NCI-H2081 treated with DMSO at 0.1 percent for 48 hours (cell line): ENCODE measurements around the gene LIG4.
"Not testable (repeated sequence)": the region's sequence is repeated elsewhere in the genome, so short reads cannot be mapped to it uniquely, and the experiment has no call there.

ENCODE experiments used
- DNase-seq: peaks from one replicate; lab custom pipeline; 2025; lab: John Stamatoyannopoulos, UW

The LIG4 gene

GRCh38 chr13:108215436-108215835 lies at the start of gene LIG4:
Gene LIG4, minus strand, starts transcription at chr13:108215536. Its CDS starts 4,268 bp downstream, at chr13:108211268.
- DNase-seq, result peak; percentile 54

GRCh38 chr13:108263621-108264355 lies 48.5 kb upstream of the LIG4 start:
- no peak for DNase-seq

DNA sequence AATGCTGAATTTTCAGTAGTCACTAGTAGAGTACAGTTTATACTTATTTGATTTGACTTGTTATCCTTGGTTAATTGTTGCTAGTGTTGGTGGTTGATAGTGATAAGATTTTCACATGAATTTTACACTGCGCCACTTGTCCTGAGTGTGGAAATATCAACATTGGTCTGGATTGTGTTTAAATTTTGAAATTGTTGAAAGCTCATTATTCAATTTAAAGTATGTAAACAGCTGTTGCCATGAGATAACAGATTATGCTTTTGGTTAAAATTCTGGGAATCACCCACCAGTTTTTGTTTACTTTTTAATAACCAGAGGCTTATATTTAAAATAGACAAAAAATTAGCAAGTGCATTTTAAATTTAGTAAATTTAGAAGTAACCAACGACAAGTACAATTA lies 41.9 kb upstream of the LIG4 start:
- no peak for DNase-seq

- DNase-seq, result no peak
These were observed 33.8 kb upstream of the LIG4 start for GRCh38 chr13:108249150-108249549.

GRCh38 chr13:108230377-108230776 lies 15.0 kb upstream of the LIG4 start:
- no peak for DNase-seq

GRCh38 chr13:108227651-108228272 lies 12.4 kb upstream of the LIG4 start:
- DNase-seq, result no peak

GRCh38 chr13:108226184-108226583 lies 10.8 kb upstream of the LIG4 start:
- DNase-seq, result no peak

DNA sequence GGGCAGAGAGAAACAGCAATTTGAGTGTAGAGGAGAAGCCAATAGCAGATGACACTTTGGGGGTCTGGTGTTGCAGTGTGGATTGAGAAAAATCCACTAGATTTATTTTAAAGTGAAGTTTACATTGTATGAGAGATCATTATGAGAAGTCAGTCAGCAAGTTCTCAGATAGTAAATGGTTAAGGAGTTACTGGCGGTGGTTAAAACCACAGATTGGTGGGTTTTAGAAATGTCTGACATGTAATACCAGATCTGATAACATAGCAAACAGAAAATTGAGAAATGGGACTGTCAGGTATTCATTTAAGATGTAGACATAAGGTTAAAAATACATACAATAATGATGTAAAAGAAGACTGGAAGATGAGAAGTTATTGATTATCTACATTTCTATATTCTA lies 10.1 kb upstream of the LIG4 start:
- DNase-seq, result no peak

GRCh38 chr13:108223687-108224503 lies 8.6 kb upstream of the LIG4 start:
- DNase-seq, result no peak

GRCh38 chr13:108220041-108220440 lies 4.7 kb upstream of the LIG4 start:
- no peak for DNase-seq

DNA sequence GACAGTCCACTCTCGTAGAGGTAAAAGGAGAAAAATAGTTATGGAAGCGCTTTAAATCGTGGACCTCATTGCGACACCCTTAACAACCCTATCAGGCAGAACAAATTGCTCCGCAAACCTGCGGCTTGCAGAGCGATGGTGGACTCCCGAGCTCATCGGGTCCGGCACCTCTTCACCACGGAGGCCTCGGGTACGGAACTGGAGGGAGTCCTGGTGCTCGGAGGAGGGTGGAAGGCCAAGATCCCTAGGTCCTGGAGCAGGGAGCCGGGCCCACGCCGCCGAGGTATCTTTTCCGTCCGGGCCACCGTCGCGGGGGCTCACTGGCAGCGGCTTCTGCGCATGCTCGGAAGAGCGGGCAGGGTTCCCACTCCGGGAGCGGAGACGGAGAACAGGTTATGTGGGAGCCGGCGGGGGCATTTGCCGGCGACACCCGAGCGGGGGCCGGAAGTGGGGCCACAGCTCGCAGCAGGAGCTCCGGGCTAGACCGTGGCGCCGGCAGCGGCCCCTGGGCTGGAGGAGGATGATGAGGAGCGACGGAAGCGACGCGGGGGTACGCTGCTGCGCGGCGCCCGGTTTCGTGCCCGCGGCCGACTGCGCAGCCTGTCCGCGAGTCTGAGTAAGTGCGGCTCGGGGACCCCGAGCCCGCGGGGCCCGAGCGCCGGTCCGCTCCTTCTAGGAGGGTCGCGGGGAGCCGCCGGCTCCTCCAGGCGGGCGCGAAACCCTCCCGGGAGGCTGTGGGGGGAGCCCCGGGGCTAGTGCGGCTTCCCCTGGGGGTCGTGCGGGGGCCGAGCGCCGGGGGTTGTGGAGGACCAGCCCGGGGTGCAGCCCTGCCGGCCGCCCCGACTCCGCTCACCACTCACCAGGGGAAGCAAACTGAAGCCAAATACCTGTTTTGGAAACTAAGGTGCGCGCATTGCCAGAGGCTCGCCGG lies 3.0 kb upstream of the LIG4 start, which contains the start of gene ABHD13:
ABHD13 (plus strand) TSS at position 349 of the 931 bp plus-strand sequence. CDS start 10,827 bp downstream, outside the sequence.
- DNase-seq, result peak; percentile 59

- not testable (repeated sequence) for DNase-seq
These were observed 2.1 kb upstream of the LIG4 start for GRCh38 chr13:108217307-108218043.

GRCh38 chr13:108214441-108215271 lies 680 bp downstream of the LIG4 start:
- no peak for DNase-seq

DNA sequence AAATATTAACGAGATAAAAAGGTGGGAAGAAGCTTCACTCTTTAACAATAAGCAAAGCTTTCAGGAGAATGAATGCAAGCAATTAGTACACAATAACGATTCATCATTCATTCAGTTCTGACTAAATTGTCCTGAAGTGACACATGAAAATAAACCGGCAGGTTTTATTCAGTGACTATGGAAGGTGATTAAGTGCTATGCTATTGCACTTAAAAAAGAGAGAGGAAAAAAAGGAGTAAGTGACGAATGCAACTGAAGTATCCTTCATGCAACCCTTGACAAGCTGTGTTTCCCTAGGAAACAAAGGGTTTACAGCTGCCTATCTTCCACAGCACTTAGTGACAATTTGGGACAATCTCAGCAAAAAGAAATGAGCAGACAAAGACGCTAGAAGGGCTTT lies 1.4 kb downstream of the LIG4 start:
- DNase-seq, result no peak

DNA sequence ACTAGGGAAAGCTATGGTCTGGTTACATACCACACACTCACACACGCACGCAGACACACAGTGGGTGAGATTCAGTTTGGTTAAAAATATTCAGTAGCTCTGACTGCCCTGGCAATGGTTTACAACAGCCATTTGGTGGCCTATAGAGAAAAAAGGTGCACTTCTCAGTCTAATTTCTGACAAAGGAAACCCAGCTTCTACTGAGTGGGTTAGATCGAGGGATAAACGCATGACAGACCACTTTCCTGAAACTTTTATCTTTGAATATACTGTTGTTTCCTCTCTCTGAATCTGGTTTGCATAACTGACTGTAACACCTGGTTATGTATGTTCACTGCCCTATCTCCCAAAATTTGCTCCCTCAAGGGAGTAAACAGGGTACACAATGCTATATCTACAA lies 2.5 kb downstream of the LIG4 start:
- DNase-seq, result no peak

DNA sequence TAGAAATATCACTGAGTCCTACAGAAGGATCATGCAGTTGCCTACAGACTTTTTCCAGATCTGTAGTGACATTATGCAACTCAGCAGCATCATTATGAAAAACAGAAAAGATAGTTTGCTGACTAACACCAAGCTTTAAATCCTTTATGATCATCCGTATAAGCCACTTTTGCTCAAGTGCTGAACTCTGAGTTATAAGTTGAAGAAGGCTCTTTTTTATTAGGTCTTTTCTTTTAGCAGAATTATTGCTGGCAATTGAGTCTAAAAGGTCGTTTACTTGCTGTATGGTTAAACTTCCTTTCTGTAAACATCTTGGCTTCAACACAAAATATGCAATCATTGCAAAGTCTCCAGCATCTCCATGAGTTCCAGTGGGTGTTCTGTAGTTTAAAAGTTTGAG lies 4.8 kb downstream of the LIG4 start:
- no peak for DNase-seq

GRCh38 chr13:108200781-108201398 lies 14.4 kb downstream of the LIG4 start:
- no peak for DNase-seq

- no peak for DNase-seq
These were observed 19.5 kb downstream of the LIG4 start for GRCh38 chr13:108195861-108196260.

- no peak for DNase-seq
These were observed 20.2 kb downstream of the LIG4 start for GRCh38 chr13:108195146-108195545.
